ENCODE measurements around the gene PGAM5.
"Not testable (repeated sequence)": the region's sequence is repeated elsewhere in the genome, so short reads cannot be mapped to it uniquely, and the experiment has no call there.

PGAM5 gene

GRCh38 chr12:132754160-132754932 lies 43.7 kb downstream of the PGAM5 start:
- no peak for DNase-seq

- not testable (repeated sequence) for DNase-seq
Measured at GRCh38 chr12:132758825-132759224, 48.2 kb downstream of the PGAM5 start.

DNA sequence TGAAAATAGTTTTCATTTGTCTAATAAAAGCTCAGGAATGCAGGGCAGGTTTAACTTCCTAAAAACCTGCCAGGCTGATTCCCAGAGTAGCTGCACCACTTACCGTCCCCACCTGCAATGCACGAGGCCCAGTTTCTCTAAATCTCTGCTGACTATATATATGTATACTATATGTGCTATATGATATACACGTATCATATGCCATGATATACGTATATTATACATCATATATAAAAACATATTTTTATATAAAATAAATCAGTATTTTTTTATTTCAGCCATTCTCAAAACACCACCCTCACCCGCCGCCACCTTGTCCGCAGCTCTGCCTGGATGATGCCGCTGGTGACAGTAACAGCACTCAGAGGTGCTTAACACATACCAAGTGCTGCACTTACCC lies 48.7 kb downstream of the PGAM5 start:
- no peak for DNase-seq

GRCh38 chr12:132761032-132761920 lies 50.6 kb downstream of the PGAM5 start, which contains the start of gene ANKLE2:
Gene ANKLE2, minus strand, starts transcription at chr12:132761832. Its CDS starts 34 bp downstream, at chr12:132761798.
- DNase-seq = peak; percentile 75

GRCh38 chr12:132761921-132762583 lies 51.4 kb downstream of the PGAM5 start:
- peak; percentile 90 for DNase-seq

GRCh38 chr12:132764231-132764630 lies 53.6 kb downstream of the PGAM5 start:
- DNase-seq = no peak

- DNase-seq = no peak
Measured at GRCh38 chr12:132765361-132765760, 54.7 kb downstream of the PGAM5 start.

DNA sequence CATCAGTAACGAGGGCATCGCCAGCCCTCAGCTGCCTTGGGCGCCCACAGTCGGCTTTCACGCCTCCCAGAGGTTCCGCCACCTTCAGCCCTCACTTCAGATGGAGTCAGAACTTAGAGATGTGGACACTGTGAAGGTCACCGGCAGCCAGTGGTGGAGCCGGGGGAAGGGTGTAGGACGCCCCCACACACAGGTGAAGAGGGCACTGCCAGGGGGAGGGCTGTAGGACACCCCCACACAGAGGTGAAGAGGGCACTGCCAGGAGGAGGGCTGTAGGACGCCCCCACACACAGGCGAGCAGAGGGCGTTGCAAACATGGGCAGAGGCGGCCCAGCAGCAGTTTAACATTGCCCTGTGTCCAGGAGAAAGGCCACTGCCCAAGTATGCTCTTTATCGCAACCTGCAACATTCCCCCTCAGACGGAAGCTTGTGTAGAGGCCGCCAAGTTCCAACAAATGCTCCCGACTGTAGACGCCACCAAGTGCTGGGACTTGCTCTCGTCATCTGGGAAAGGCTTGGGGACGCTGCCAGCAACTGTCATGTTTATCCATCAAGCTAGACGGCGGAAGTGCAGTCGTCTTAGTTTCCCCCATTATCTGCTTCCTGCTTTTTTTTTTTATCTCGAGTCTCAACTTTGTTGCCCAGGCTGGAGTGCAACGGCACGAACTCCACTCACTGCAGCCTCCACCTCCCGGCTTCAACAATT lies 55.9 kb downstream of the PGAM5 start:
- no peak for DNase-seq

DNA sequence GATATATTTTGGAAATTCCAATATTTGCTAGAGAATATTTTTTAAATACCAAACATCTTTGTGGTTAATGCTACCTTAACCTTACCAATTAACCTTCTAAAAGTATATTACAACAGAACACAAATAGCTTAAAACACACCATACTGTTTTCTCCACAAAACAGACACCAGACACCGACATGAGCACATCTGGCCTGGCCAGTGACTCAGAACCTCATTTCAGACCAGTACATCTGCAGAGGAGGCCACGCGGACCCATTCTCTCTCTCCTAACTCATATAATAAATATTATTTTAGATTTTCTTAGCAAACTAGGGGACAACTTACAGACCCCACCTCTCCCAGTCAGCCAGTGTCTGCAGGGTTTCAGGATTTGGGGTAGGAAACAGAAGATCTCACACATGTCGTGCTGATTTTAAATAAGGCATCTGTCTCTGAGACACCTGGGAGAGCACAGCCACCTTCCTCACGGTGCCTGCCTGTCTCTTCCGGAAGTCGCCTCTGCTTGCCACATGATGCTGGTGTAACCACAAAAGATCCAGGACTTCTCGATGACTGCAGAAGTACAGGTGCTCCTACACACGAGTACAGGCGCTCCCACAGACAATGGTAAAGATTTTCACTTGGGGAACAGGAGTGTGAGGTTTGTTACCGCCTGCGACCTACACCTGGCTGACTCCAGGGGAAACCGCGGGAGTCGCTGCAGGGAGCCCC lies 60.6 kb downstream of the PGAM5 start:
- peak; percentile 58 for DNase-seq

Data from activated CD4-positive, alpha-beta T cell treated with anti-CD3 and anti-CD28 coated beads, Interleukin-10, Interleukin-2, amounts not matched to agents 100 ng/mL and 50 ng/mL, durations not matched to agents 16 hours and 8 hours (primary cell).